ENCODE measurements around the gene RPL21. TPM values are rescaled to one million over a fixed set of nuclear protein-coding genes. Genes with fewer than 3 reads are reported as not detected.
A peak's percentile ranks its signal among the peaks of the same experiment; 100 is the strongest.

The RPL21 gene
- total RNA-seq: 861 and 1,245 TPM in 2 replicates

DNA sequence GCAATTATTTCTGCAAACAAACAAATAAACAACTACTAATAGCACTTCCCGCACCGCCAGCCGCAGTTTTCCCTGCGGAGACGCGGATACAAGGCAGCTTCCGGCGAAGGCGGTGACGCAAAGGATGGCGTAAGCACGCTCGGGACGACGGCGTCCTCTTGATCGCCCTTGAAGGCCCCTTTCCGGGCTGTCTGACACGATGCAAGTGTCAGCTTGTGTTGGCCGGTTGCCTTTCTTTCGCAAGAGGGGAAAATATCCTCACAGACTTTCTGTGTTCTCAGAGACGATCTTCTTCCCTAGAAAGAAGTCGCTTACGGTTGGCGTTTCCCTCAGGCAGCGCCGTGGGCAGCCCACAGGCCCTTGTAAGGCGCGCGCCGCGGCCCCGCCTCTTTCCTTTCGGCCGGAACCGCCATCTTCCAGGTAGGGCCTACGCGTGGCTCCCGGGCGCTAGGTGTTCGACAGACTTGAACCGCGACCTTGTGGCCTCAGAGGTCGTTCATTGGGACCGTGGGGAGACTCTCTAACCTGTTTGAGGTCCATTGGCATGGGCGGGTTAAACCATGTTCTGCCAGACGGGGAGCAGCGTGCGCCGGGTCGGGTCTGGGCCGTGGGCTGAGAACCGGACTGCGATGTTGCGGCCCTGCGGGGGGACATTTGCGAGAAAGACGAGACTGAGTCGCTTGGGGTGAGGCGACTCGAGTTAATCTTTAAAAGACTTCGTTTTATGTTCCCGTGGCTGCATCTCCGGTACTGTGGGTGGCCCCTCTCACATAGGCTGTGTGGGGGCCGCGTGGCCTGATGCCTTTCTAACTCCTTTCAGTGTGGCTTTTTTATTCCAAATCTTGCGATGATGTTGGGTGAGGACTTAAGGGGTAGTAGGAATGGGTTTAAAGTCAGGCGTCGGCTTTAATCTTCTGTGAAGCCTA, at the start of gene RPL21:
RPL21 (plus strand) TSS at position 393 of the 926 bp plus-strand sequence. CDS start 2,219 bp downstream, outside the sequence.
- peak; percentile 81 for DNase-seq (ENCODE audit: low read depth)
- Histone ChIP-seq H3K27me3 (ENCODE audit: control insufficient read depth, insufficient read depth, low read length) (no peaks in the 10 kb centered on the region), H3K36me3 (ENCODE audit: control insufficient read depth, insufficient read depth, low read length) (no peaks in the 10 kb centered on the region), H3K4me3 (ENCODE audit: low read depth, low read length) (peak within 1 kb of the TSS; percentile 92)
- TF ChIP-seq CTCF (IDR thresholded peaks at IDR 0.05; ENCODE audit: insufficient read depth, low read length, poor library complexity, severe bottlenecking): no peak

GRCh38 chr13:27201661-27202060, 49.7 kb upstream of the RPL21 start:
- Histone ChIP-seq H3K36me3 (ENCODE audit: control insufficient read depth, insufficient read depth, low read length) (no peaks in the 10 kb centered on the region), H3K4me3 (ENCODE audit: low read depth, low read length) (no peak overlapping the region), H3K27me3 (ENCODE audit: control insufficient read depth, insufficient read depth, low read length) (no peaks in the 10 kb centered on the region)
- DNase-seq (ENCODE audit: low read depth): peak; percentile 61
- no peak for TF ChIP-seq CTCF (IDR thresholded peaks at IDR 0.05; ENCODE audit: insufficient read depth, low read length, poor library complexity, severe bottlenecking)

- Histone ChIP-seq H3K27me3 (ENCODE audit: control insufficient read depth, insufficient read depth, low read length) (no peaks in the 10 kb centered on the region), H3K4me3 (ENCODE audit: low read depth, low read length) (no peak overlapping the region), H3K36me3 (ENCODE audit: control insufficient read depth, insufficient read depth, low read length) (no peaks in the 10 kb centered on the region)
- no peak for DNase-seq (ENCODE audit: low read depth)
- TF ChIP-seq CTCF (IDR thresholded peaks at IDR 0.05; ENCODE audit: insufficient read depth, low read length, poor library complexity, severe bottlenecking): no peak
These were observed 48.2 kb upstream of the RPL21 start for GRCh38 chr13:27203186-27203585.

GRCh38 chr13:27203854-27204253, 47.5 kb upstream of the RPL21 start:
- Histone ChIP-seq H3K4me3 (ENCODE audit: low read depth, low read length) (no peak overlapping the region), H3K36me3 (ENCODE audit: control insufficient read depth, insufficient read depth, low read length) (no peaks in the 10 kb centered on the region), H3K27me3 (ENCODE audit: control insufficient read depth, insufficient read depth, low read length) (no peaks in the 10 kb centered on the region)
- no peak for DNase-seq (ENCODE audit: low read depth)
- peak; percentile 19 for TF ChIP-seq CTCF (IDR thresholded peaks at IDR 0.05; ENCODE audit: insufficient read depth, low read length, poor library complexity, severe bottlenecking)

DNA sequence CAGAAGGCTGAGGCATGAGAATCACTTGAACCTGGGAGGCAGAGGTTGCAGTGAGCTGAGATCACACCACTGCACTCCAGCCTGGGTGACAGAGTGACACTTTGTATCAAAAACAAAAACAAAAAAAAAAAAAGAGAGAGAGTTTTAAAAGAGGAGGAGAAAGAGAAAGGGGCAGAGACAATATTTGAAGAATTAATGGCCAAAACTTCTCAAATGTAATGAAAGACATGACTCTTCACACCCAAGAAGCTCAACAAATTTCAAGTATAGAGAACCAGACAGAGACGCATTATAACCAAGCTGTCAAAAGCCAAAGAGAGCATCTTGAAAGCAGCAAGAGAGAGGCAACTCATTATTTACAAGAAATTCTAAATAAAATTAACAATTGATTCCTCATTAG, 42.8 kb upstream of the RPL21 start:
- Histone ChIP-seq H3K27me3 (ENCODE audit: control insufficient read depth, insufficient read depth, low read length) (no peaks in the 10 kb centered on the region), H3K4me3 (ENCODE audit: low read depth, low read length) (no peak overlapping the region), H3K36me3 (ENCODE audit: control insufficient read depth, insufficient read depth, low read length) (no peaks in the 10 kb centered on the region)
- TF ChIP-seq CTCF (IDR thresholded peaks at IDR 0.05; ENCODE audit: insufficient read depth, low read length, poor library complexity, severe bottlenecking): no peak
- no peak for DNase-seq (ENCODE audit: low read depth)

All from kidney epithelial cell (primary cell).